Gastroesophageal sphincter (tissue), 3 donors: ENCODE results near the gene TUBGCP3.

ENCODE experiments used
- POLR2A ChIP-seq, 2 donors: fragments of 450-650 bp; IDR thresholded peaks; one replicate each; pipeline ENCODE4 v1.6.1; 2017; ENCODE audit warnings: antibody characterized with exemption in 2 of 2, mild to moderate bottlenecking in 2 of 2, moderate library complexity in 1 of 2
- TF ChIP-seq, protein P1 (sequence below), 4 experiments: fragments of 200-600 bp in 2 of 4; fragments of 450-650 bp in 2 of 4; sonication (generic) in 1 of 4; IDR thresholded peaks; one replicate each; pipeline ENCODE4 v1.5.1; 2017 to 2019; ENCODE audit warnings: antibody characterized with exemption in 4 of 4, mild to moderate bottlenecking in 2 of 4, moderate library complexity in 2 of 4

DNA sequence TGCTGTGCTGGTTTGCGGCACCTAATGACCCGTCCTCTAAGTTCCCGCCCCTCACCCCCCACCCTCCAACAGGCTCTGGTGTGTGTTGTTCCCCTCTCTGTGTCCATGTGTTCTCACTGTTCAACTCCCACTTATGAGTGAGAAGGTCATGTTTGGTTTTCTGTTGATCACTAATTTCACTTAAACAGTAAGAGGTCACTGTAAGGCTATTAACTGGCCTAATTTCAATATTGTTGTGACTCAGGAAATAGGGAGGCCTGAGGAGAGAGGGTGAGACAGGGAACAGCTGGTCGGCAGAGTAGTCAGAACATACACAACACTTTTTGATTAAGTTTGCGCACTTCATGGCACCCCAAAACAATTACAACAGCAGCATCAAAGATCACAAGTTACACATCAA, 15.6 kb downstream of the TUBGCP3 start:
- TF ChIP-seq, protein P1, sequence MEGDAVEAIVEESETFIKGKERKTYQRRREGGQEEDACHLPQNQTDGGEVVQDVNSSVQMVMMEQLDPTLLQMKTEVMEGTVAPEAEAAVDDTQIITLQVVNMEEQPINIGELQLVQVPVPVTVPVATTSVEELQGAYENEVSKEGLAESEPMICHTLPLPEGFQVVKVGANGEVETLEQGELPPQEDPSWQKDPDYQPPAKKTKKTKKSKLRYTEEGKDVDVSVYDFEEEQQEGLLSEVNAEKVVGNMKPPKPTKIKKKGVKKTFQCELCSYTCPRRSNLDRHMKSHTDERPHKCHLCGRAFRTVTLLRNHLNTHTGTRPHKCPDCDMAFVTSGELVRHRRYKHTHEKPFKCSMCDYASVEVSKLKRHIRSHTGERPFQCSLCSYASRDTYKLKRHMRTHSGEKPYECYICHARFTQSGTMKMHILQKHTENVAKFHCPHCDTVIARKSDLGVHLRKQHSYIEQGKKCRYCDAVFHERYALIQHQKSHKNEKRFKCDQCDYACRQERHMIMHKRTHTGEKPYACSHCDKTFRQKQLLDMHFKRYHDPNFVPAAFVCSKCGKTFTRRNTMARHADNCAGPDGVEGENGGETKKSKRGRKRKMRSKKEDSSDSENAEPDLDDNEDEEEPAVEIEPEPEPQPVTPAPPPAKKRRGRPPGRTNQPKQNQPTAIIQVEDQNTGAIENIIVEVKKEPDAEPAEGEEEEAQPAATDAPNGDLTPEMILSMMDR (IDR thresholded peaks at IDR 0.05) = no peak
- TF ChIP-seq POLR2A (IDR thresholded peaks at IDR 0.05) = no peak
